Activated naive CD4-positive, alpha-beta T cell (primary cell): Measurements from ENCODE around the gene CDC42BPA.
"Not testable (repeated sequence)": the region's sequence is repeated elsewhere in the genome, so short reads cannot be mapped to it uniquely, and the experiment has no call there.

Source experiments
- DNase-seq, 4 experiments: peaks; one replicate each; lab custom pipeline; 2025; lab: John Stamatoyannopoulos, UW

Gene CDC42BPA

GRCh38 chr1:226960944-226961765 lies 357.1 kb downstream of the CDC42BPA start:
- DNase-seq: no peak

GRCh38 chr1:226960256-226960655 lies 358.0 kb downstream of the CDC42BPA start:
- no peak for DNase-seq

- DNase-seq: no peak
These were observed 360.0 kb downstream of the CDC42BPA start for GRCh38 chr1:226958300-226958699.

GRCh38 chr1:226957714-226958113 lies 360.6 kb downstream of the CDC42BPA start:
- DNase-seq: no peak

- no peak for DNase-seq
These were observed 361.2 kb downstream of the CDC42BPA start for GRCh38 chr1:226956942-226957713.

GRCh38 chr1:226955857-226956256 lies 362.4 kb downstream of the CDC42BPA start:
- DNase-seq: not testable (repeated sequence)

GRCh38 chr1:226954777-226955176 lies 363.5 kb downstream of the CDC42BPA start:
- DNase-seq: no peak

- DNase-seq: no peak
These were observed 364.0 kb downstream of the CDC42BPA start for GRCh38 chr1:226954337-226954736.

- no peak for DNase-seq
These were observed 365.0 kb downstream of the CDC42BPA start for GRCh38 chr1:226953175-226953800.

GRCh38 chr1:226952118-226952441 lies 366.2 kb downstream of the CDC42BPA start:
- DNase-seq: no peak

GRCh38 chr1:226951286-226952117 lies 366.8 kb downstream of the CDC42BPA start:
- no peak for DNase-seq

- no peak for DNase-seq
These were observed 367.4 kb downstream of the CDC42BPA start for GRCh38 chr1:226950871-226951270.

GRCh38 chr1:226950316-226950715 lies 368.0 kb downstream of the CDC42BPA start:
- no peak for DNase-seq

GRCh38 chr1:226949401-226949800 lies 368.9 kb downstream of the CDC42BPA start:
- DNase-seq: no peak

GRCh38 chr1:226948996-226949395 lies 369.3 kb downstream of the CDC42BPA start:
- no peak for DNase-seq

- DNase-seq: no peak
These were observed 369.8 kb downstream of the CDC42BPA start for GRCh38 chr1:226948480-226948879.

GRCh38 chr1:226948051-226948450 lies 370.2 kb downstream of the CDC42BPA start:
- no peak for DNase-seq

- no peak for DNase-seq
These were observed 371.5 kb downstream of the CDC42BPA start for GRCh38 chr1:226946841-226947240.

- no peak for DNase-seq
These were observed 372.0 kb downstream of the CDC42BPA start for GRCh38 chr1:226946285-226946684.

- no peak for DNase-seq
These were observed 372.4 kb downstream of the CDC42BPA start for GRCh38 chr1:226945858-226946245.

- no peak for DNase-seq
These were observed 373.0 kb downstream of the CDC42BPA start for GRCh38 chr1:226945106-226945857.
